Fibroblast of pulmonary artery (primary cell): ENCODE results near the gene CRB1.
A peak's percentile ranks its signal among the peaks of the same experiment; 100 is the strongest.
"Not testable (repeated sequence)": the region's sequence is repeated elsewhere in the genome, so short reads cannot be mapped to it uniquely, and the experiment has no call there.

ENCODE experiments used
- DNase-seq: peaks from one replicate; pipeline ENCODE4 v3.0.0-alpha.2; 2010; ENCODE audit warnings: low read depth
- H3K4me3 ChIP-seq: replicated peaks from 2 replicates; pipeline ENCODE4 v1.5.1; 2011; ENCODE audit warnings: low read depth, mild to moderate bottlenecking, control low read depth, low read length, moderate library complexity
- TF ChIP-seq, protein P1 (sequence below): IDR thresholded peaks from 2 replicates; pipeline ENCODE4 v1.5.1; 2011; ENCODE audit warnings: mild to moderate bottlenecking, control low read depth, low read length, inconsistent platforms; ENCODE audit errors: missing control alignments

CRB1 gene

DNA sequence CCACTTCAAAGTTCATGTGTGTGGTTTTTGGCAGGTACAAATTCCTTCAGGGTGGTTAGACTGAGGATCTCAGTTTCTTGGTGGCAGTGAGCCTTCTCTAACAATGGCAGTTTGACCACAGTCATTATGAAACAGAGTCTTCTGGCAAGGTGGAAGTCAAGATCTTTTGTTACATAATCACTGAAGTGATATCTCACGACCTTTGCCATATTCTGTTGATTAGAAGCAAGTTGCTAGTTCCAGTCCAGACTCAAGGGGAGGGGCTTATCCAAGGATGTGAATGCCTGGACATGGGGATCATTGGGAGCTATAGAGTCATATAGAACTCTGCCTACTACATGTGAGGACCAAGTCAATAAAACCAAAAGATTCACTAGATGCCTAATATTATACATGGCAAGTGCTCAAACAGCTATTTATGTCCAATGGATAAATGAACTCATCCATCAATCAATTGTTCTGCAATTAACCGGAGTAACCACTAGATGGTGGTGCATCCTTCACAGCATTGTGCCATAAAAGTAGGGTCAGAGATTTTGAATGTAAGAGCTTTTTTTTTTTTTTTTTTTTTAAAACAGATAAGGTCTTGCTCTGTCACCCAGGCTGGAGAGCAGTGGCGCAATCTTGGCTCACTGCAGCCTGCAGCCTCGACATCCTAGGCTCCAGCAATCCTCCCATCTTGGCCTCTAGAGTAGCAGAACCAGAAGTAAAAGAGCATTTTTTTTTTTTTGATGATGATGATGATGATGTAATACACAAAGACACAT lies 131.9 kb downstream of the CRB1 start:
- TF ChIP-seq, protein P1, sequence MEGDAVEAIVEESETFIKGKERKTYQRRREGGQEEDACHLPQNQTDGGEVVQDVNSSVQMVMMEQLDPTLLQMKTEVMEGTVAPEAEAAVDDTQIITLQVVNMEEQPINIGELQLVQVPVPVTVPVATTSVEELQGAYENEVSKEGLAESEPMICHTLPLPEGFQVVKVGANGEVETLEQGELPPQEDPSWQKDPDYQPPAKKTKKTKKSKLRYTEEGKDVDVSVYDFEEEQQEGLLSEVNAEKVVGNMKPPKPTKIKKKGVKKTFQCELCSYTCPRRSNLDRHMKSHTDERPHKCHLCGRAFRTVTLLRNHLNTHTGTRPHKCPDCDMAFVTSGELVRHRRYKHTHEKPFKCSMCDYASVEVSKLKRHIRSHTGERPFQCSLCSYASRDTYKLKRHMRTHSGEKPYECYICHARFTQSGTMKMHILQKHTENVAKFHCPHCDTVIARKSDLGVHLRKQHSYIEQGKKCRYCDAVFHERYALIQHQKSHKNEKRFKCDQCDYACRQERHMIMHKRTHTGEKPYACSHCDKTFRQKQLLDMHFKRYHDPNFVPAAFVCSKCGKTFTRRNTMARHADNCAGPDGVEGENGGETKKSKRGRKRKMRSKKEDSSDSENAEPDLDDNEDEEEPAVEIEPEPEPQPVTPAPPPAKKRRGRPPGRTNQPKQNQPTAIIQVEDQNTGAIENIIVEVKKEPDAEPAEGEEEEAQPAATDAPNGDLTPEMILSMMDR: peak; percentile 71
- DNase-seq: peak; percentile 80

DNA sequence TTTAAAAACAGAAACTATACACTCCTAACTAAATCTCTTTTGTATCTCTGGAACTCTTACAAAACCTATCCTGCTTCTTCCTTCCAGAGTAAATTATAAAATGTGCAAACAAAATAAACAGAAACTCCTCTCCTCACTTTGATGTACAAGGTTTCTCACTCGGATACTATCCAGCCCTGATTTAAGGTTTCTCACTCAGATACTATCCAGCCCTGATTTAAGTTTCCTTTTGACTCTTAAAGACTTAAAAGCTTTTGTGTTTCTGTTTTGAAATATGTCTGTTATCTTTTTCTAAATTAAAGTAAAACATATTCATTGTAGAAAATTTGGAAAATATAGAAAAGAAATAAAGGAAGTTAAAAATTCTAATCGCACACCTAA lies 132.5 kb downstream of the CRB1 start:
- no peak for DNase-seq
- H3K4me3 ChIP-seq: no peak overlapping the region
- TF ChIP-seq, protein P1: no peak

More for the DNA sequence above, 131.9 kb downstream of the CRB1 start:
- H3K4me3 ChIP-seq: no peak overlapping the region

DNA sequence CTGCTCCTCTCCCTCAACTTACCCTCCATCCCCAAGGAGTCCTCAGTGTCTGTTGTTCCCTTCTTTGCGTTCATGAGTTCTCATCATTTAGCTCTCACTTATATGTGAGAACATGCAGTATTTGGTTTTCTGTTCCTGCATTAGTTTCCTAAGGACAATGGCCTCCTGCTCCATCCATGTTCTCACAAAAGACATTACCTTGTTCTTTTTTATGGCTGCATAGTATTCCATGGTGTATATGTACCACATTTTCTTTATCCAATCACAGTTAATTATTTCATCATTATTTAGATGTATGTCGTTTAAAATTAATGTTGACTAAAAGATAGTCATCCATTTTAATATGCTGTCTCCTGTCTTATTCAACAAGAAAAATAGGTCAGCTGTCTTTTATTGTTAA lies 134.1 kb downstream of the CRB1 start:
- DNase-seq: no peak

DNA sequence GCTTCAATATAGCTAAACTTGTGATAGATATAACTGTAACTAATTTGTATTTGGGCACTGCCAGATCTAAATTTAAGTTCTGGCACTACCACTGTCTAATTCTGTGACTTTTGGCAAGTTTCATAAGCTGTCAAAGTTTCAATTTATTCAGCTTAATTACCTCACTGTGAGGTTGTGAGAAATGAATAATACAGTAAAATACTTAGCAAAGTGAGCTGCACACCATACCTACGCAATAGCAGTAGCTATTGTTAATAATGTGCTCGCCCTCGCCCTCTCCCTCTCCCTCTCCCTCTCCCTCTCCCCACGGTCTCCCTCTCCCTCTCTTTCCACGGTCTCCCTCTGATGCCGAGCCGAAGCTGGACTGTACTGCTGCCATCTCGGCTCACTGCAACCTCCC lies 136.7 kb downstream of the CRB1 start:
- H3K4me3 ChIP-seq, DNase-seq: not testable (repeated sequence)

More for the DNA sequence above, 134.1 kb downstream of the CRB1 start:
- no peak overlapping the region for H3K4me3 ChIP-seq
- TF ChIP-seq, protein P1: no peak

DNA sequence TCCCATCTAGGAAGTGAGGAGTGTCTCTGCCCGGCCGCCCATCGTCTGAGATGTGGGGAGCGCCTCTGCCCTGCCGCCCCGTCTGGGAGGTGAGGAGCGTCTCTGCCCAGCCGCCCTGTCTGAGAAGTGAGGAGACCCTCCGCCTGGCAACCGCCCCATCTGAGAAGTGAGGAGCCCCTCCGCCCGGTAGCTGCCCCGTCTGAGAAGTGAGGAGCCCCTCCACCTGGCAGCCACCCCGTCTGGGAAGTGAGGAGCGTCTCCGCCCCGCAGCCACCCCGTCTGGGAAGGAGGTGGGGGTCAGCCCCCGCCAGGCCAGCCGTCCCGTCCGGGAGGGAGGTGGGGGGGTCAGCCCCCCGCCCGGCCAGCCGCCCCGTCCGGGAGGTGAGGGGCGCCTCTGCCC lies 137.6 kb downstream of the CRB1 start:
- DNase-seq, H3K4me3 ChIP-seq: not testable (repeated sequence)

DNA sequence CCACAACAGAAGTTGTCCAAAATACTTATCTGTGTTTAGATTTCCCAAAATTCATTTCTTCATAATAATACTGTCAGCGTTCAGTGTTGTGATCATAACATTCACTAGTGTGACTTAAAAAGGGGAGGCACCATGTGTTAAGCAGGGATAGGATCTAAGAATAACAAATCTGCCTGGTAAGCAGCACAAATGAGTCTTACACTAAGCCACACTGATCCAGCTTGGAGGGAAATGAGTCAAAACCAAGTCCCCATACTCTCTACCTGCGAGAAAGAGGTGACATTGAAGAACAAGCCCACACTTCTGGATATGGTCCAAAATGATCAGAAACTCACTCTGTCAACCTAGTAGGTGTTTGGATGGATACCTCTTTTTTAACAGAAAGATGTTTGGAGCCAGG lies 145.5 kb downstream of the CRB1 start:
- DNase-seq: no peak
- no peak overlapping the region for H3K4me3 ChIP-seq
- TF ChIP-seq, protein P1: no peak

DNA sequence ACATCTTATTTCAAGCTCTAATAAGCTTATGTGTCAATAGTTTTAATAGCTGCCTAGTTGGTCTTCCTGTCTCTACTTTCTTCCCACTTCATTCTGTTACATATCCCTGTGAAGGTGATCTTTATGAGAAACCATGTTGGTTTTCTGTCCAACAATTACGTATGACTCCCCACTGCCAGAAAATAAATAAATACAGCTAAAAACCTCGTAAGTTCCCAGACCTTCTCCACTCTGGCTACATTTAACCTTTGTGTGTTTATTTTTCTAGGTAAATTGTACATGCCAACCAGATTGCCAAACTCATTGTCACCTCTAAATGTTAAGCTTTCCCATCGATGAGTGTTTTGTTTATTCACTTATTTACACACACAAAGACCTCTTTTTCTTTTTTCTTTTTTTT lies 147.2 kb downstream of the CRB1 start:
- TF ChIP-seq, protein P1: no peak
- no peak overlapping the region for H3K4me3 ChIP-seq

DNA sequence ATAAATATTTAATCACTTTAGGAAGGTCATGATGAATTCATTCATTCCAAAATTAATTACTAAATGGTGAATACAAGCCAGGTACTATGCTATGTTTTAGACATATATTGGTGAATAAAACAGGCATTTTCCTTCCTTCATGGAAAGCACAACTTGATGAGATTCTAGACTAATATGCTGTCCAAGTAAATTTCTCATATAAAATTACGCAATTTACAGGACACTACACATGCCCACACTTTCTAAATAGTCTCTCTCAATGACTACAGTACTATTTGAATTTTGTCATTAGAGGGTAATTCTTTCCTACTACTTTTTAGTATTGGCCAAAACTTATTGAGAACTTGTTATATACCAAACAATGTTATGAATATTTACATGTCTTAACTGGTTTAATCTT lies 150.6 kb downstream of the CRB1 start:
- no peak for DNase-seq
- TF ChIP-seq, protein P1: no peak
- no peak overlapping the region for H3K4me3 ChIP-seq

More for the DNA sequence above, 147.2 kb downstream of the CRB1 start:
- no peak for DNase-seq
